Activated CD8-positive, alpha-beta memory T cell treated with anti-CD3 and anti-CD28 coated beads for 1 hour (primary cell): Measurements from ENCODE around the gene GATAD2B.
"Not testable (repeated sequence)": the region's sequence is repeated elsewhere in the genome, so short reads cannot be mapped to it uniquely, and the experiment has no call there.

Experiments used
- DNase-seq, 2 donors: peaks; one replicate each; pipeline ENCODE4 v3.0.0-alpha.2; 2020; ENCODE audit warnings: low read depth in 1 of 2; ENCODE audit errors: extremely low read depth in 1 of 2

The GATAD2B gene

DNA sequence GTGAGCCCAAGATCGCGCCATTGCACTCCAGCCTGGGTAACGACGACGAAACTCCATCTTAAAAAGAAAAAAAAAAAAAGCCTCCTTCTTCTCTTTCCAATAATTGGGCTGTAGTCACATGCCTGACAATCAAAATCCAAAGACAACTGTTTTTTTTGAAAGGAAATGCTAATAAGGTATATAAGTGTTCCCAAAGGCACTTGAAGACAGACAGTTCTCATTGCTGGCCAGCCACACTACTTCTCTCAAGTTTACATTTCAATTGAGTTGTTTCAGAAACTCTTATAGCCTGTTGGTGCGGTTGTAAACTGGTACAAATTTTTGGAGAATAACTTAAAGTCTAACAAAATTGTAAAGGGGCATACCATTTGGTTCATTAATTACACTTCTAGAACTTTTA is 23.3 kb downstream of the GATAD2B start:
- no peak for DNase-seq

GRCh38 chr1:153895866-153896265 is 26.9 kb downstream of the GATAD2B start:
- not testable (repeated sequence) for DNase-seq

- DNase-seq: not testable (repeated sequence)
These were observed 31.7 kb downstream of the GATAD2B start for GRCh38 chr1:153891042-153891441.

DNA sequence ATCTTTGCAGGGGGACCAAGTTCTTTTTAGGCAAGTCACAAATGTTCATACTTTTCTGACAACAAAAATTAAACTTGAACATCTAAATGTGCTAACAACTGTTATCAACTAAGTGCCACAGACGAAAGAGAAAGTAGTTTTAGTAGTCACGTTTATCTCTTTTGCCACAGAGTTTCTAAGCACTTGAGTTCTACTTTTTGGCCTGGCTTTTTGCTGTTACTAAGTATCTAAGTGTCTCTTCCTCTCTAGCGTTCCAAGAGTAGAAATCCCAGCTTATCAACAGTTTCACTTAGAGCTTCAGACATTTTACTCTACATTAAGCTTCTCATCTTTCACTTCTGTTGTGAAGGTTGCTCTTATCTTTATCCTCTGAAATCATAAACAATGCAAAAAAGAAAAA is 34.2 kb downstream of the GATAD2B start:
- DNase-seq: no peak

- no peak for DNase-seq
These were observed 36.6 kb downstream of the GATAD2B start for GRCh38 chr1:153886127-153886526.

DNA sequence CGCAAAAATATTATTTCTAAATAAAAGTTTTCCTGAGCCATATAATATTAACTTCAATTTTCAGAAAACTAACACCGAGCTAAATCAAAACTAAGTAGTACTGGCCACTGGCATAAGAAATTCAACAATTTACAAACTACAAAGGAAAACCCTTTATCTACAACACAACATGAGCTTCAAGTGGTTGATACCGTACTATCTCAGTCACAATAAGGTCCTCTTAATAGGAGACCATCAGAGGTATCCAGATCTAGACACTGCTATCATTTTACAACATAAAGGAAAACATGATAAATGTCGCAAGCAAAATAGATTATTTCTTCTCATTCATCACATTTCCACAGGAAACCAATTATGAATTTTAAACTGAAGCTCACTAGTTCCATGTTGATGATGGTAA is 39.5 kb downstream of the GATAD2B start:
- DNase-seq: no peak

GRCh38 chr1:153882296-153882912 is 40.4 kb downstream of the GATAD2B start:
- no peak for DNase-seq

DNA sequence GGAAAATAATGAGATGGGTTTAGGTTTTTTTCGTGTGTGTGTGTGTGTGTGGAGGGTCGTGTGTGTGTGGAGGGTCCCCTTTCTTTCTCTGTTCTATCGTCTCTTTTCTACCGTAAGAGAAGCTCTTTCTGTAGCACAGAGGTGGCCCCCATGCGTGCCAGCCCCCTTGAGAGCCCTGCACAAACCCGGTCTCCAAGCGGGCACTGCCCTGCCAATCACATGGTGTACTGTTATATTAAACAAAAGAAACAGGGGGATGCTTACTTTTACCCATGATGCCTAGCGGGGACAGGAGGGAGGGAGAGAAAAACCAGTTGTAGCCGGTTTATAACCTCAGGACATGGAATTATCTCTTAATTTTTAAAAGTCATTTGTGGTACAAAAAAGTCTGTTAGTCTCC is 41.0 kb downstream of the GATAD2B start:
- no peak for DNase-seq

DNA sequence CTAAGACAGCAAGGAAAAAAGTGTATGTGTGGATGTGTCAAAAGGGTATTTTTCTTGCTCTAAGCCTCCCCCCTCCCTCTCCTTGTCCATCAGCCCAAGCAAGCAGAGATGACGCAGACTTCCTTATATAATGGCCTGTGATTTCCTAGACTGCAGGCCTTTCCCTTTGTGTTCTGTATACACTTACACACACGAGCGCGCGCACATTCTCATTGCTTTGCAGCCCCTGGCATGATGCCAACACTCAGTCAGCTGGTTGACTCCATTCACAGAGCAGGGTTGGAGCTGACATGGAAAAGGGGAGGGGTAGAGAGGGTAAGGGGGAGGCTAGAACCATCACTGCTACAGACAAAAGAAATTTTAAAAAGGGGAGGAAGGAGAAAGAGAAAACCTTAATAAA is 41.8 kb downstream of the GATAD2B start:
- DNase-seq: peak; percentile 10 to 12

DNA sequence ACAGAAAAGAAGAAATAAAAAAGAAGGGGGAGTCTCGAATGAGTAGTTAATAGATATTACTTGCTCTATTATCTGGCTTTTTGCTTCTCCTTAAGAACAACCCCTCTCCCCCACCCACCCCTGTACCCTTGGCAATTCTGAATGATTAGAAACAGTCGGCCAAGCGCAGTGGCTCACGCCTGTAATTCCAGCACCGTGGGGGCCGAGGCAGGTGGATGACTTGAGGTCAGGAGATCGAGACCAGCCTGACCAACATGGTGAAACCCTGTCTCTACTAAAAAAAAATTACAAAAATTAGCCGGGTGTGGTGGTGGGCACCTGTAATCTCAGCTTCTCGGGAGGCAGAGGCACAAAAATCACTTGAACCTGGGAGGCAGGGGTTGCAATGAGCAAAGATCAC is 42.7 kb downstream of the GATAD2B start:
- no peak for DNase-seq

DNA sequence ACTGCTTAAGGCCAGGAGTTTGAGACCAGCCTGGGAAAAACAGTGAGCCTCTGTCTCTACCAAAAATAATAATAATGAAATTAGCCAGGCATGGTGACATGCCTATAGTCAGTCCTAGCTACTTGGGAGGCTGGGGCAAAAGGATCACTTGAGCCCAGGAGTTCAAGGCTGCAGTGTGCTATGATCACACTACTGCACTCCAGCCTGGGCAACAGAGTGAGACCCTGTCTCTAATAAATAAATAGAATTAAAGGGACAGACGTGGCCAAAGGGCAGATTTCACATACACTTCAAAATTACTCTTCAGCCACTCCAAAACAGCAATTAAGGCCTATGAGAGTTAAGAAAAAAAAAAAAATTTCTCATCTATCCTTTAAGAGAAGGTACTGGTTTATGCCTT is 45.7 kb downstream of the GATAD2B start:
- DNase-seq: no peak

DNA sequence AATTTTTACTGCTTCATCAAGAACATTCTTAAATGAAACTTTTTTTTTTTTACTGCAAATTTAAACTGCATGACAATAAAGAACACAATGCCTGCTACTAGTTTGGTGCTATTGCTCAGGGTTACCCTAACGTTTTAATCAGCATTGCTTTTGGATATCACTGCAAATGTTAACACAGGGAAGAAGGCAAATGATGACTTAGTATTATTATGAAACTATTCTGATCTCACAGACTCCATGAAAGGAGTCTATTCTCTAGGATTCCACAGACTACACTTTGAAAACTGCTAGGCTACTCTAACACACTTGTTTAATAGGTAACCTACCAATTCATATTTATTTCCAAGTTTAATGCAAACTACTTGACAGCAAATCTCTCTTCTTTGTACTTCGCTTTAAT is 49.8 kb downstream of the GATAD2B start:
- DNase-seq: no peak

GRCh38 chr1:153872331-153872730 is 50.4 kb downstream of the GATAD2B start:
- no peak for DNase-seq

GRCh38 chr1:153869486-153869885 is 53.3 kb downstream of the GATAD2B start:
- DNase-seq: no peak

DNA sequence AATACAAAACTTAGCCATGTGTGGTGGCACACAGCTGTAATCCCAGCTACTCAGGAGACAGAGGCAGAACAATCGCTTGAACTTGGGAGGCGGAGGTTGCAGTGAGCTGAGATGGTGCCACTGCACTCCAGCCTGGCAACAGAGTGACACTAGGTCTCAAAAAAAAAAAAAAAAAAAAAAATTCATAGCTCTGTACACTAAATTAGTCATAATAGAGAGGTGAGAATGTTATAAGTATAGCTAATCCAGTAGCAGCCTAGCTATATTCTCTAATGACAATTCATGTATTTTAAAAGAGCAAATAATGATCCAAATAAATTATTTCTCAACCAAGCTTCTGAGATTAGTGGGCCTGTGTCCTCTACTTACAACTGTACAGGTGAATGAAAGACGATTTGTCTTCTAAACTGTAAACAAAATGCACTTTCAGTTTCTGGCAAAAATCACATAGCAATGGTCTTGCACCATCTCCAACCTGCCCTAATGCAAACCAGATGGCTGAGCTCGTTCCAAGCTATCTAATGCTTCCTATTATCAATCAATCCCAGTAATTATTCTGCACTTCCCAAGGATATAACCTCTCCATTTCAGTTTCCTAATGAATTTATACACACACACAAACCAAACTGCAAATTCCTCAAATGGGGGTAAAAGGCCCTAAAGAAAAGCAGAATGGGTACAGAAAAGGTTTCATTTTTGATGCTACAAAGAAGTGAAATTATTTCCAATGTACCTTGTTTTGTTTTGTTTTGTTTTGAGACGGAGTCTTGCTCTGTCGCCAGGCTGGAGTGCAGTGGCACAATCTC is 56.5 kb downstream of the GATAD2B start:
- no peak for DNase-seq

DNA sequence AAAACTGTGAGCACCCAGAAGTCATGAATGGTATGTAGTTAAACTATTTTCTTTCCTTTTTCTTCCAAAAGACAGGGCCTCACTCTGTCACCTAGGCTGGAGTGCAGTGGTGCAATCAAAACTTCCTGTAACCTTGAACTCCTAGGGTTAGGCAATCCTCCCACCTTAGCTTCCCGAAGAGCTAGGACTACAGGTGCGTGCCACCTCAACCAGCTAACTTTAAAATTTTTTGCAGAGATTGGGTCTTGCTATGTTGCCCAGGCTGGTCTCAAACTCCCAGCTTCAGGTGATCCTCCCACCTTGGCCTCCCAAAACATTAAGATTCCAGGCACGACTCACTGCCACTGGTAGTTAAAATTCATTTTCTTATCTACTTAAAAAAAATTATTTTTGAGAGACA is 62.5 kb downstream of the GATAD2B start:
- DNase-seq: no peak

GRCh38 chr1:153857505-153857904 is 65.3 kb downstream of the GATAD2B start:
- DNase-seq: no peak

DNA sequence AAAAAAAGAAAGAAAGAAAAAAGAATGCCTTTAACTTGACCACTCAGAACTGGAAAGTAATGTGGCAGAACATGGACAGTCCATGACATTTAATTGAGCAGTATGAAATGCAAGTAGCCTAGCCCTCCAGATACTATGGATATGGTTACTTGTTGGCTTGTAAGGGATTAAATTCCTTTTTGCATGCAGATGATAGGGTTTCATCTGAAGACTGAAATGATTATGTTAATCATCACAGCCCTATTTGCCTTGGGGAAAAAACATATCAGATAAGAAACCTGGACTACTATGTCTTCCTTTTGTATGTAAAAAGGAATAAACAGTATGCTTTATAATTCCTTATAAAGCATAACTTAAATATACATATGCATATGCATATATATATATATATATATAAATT is 66.0 kb downstream of the GATAD2B start:
- no peak for DNase-seq

DNA sequence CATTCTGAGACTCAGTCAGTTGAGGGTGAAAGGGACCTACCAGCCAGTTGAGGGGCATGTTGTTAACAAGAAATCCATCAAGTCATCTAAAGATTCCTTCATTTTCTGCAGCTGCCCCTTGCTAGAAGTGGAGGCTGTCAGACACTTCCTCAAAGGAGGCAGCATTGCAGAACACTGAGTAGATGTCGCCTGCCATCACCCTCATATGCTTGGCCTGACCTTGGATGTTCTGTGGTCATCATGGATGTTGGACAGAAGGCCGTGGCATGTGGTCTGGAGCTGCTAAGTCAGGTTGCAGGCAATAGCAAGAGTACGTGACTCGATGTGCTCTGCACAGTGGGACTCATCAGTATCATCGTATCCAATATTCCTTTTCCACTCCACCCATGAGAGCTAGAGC is 70.6 kb downstream of the GATAD2B start:
- DNase-seq: no peak

GRCh38 chr1:153849487-153850185 is 73.1 kb downstream of the GATAD2B start:
- no peak for DNase-seq

DNA sequence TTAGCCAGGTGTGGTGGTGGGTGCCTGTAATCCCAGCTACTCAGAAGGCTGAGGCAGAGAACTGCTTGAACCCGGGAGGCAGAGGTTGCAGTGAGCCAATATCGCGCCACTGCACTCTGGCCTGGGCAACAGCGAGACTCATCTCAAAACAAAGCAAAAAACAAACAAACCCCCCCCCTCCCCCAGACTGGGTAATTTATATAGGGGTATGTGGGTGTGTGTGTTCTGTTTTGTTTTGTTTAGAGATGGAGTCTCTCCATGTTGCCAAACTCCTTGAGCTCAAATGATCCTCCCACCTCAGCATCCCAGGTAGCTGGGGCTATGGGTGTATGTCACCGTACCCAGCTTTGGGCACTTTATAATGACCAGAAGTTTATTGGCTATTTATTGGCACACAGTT is 74.0 kb downstream of the GATAD2B start:
- DNase-seq: no peak

DNA sequence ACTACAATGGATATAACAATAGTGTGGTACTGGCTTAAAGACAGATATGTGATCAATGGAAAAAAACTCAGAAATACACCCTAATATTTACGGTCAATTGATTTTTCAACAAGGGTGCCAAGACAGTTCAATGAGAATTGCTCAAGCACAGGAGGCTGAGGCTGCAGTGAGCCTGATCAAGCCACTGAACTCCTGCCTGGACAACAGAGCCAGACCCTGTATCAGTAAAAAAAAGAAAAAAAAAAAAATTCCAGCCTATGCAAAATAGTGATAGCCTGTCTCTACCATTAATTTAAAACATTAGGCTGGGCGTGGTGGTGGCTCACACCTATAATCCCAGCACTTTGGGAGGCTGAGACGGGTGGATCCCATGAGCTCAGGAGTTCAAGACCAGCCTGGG is 77.6 kb downstream of the GATAD2B start:
- DNase-seq: no peak
